CD4-positive, alpha-beta memory T cell (primary cell): ENCODE measurements around the gene ZNF106. TPM values are rescaled to one million over a fixed set of nuclear protein-coding genes. Genes with fewer than 3 reads are reported as not detected.

ENCODE experiments used
- CTCF ChIA-PET: fragments of 350-600 bp; sonication (Branson Sonifier 250); formaldehyde crosslinking; loops from one replicate; lab custom pipeline; 2021; ENCODE audit warnings: inconsistent platforms; ENCODE audit not compliant: partially characterized antibody; lab: Charles Lee
- POLR2A ChIA-PET: fragments of 350-600 bp; sonication (Branson Sonifier 250); formaldehyde crosslinking; loops from one replicate; lab custom pipeline; 2021; ENCODE audit not compliant: partially characterized antibody; lab: Charles Lee
- DNase-seq, 5 donors: peaks; one replicate each; pipeline versions ENCODE4 v3.0.0 to v3.0.0-alpha.2; 2020 to 2022; ENCODE audit warnings: mixed read lengths in 1 of 5
- H3K27ac ChIP-seq: one replicate; pipeline ENCODE4 v1.7.0; 2013; ENCODE audit warnings: low read depth, low read length
- H3K27me3 ChIP-seq: 2 replicates; pipeline ENCODE4 v1.7.0; 2013; ENCODE audit warnings: mild to moderate bottlenecking, low read length, moderate library complexity; ENCODE audit not compliant: insufficient read depth
- H3K36me3 ChIP-seq: 2 replicates; pipeline ENCODE4 v1.7.0; 2013; ENCODE audit warnings: mild to moderate bottlenecking, low read length, moderate library complexity; ENCODE audit not compliant: insufficient read depth
- H3K4me1 ChIP-seq: 2 replicates; pipeline ENCODE4 v1.7.0; 2013; ENCODE audit warnings: mild to moderate bottlenecking, low read length, moderate library complexity; ENCODE audit not compliant: insufficient read depth
- H3K4me3 ChIP-seq, 2 donors: one replicate each; pipeline ENCODE4 v1.7.0; 2013; ENCODE audit warnings: low read length in 2 of 2, mild to moderate bottlenecking in 1 of 2
- H3K9me3 ChIP-seq, 2 donors: one replicate each; pipeline ENCODE4 v1.7.0; 2013; ENCODE audit warnings: low read length in 2 of 2, control low read depth in 1 of 2; ENCODE audit not compliant: control insufficient read depth in 1 of 2
- H3K27ac Mint-ChIP-seq, 7 donors: one replicate each; pipeline ENCODE4 v1.8.0; 2020 to 2021; ENCODE audit warnings: mixed read lengths in 7 of 7, mild to moderate bottlenecking in 6 of 7, inconsistent platforms in 3 of 7, moderate library complexity in 3 of 7
- H3K27me3 Mint-ChIP-seq, 2 donors: one replicate each; pipeline ENCODE4 v1.8.0; 2020 to 2021; ENCODE audit warnings: mixed read lengths in 2 of 2
- H3K36me3 Mint-ChIP-seq, 2 donors: one replicate each; pipeline ENCODE4 v1.8.0; 2020 to 2021; ENCODE audit warnings: mixed read lengths in 2 of 2, inconsistent platforms in 1 of 2, mild to moderate bottlenecking in 1 of 2
- H3K4me1 Mint-ChIP-seq, 4 donors: one replicate each; pipeline ENCODE4 v1.8.0; 2020 to 2021; ENCODE audit warnings: mixed read lengths in 4 of 4, mild to moderate bottlenecking in 1 of 4
- H3K4me3 Mint-ChIP-seq, 8 donors: one replicate each; pipeline ENCODE4 v1.8.0; 2020 to 2021; ENCODE audit warnings: mixed read lengths in 8 of 8, mild to moderate bottlenecking in 7 of 8, moderate library complexity in 6 of 8, inconsistent platforms in 3 of 8
- H3K9me3 Mint-ChIP-seq, 8 donors: one replicate each; pipeline ENCODE4 v1.8.0; 2020 to 2021; ENCODE audit warnings: mixed read lengths in 8 of 8, mild to moderate bottlenecking in 5 of 8, inconsistent platforms in 3 of 8, moderate library complexity in 1 of 8
- intact Hi-C: fragments of 100-400 bp; cut with micrococcal nuclease; formaldehyde crosslinking; loops from one replicate; pipeline ENCODE4 v1.15.1; 2023
- polyA plus RNA-seq, 2 donors: library from polyadenylated mRNA; unstranded; fragments of 300-500 nt; fragmentation: Illumina TruSeq; gene quantifications; one replicate each; pipeline ENCODE4 v1.2.3, GENCODE V29; 2021
- total RNA-seq, 2 experiments: library from RNA; stranded (reverse); gene quantifications; one replicate each; pipeline ENCODE4 v1.2.3, GENCODE V29; 2021

Gene ZNF106
- total and polyA plus RNA-seq, 4 experiments from 2014 or later, result 16.1 to 53.2 (median 44.3) TPM

- H3K4me1 Mint-ChIP-seq, result no peaks in the 10 kb centered on the region
- H3K4me1 ChIP-seq, result no peaks in the 10 kb centered on the region
- H3K4me3 ChIP-seq, result no peak overlapping the region
- H3K36me3 ChIP-seq, result no peaks in the 10 kb centered on the region
- CTCF ChIA-PET, result no interaction called here
- DNase-seq, result no peak
- H3K27me3 Mint-ChIP-seq, result no peaks in the 10 kb centered on the region
- POLR2A ChIA-PET, result no interaction called here
- H3K27ac Mint-ChIP-seq, result no peak overlapping the region
- no peaks in the 10 kb centered on the region for H3K9me3 ChIP-seq
- H3K27me3 ChIP-seq, result no peaks in the 10 kb centered on the region
- H3K27ac ChIP-seq, result no peak overlapping the region
- H3K9me3 Mint-ChIP-seq, result no peaks in the 10 kb centered on the region
- H3K4me3 Mint-ChIP-seq, result no peak overlapping the region
- H3K36me3 Mint-ChIP-seq, result peaks cover 7 to 10% of the 10 kb centered on the region in 2 donors
- intact Hi-C loops, result no loop called here
Observed at GRCh38 chr15:42363942-42364341, 127.0 kb downstream of the ZNF106 start.

- DNase-seq, result no peak
- Histone ChIP-seq H3K4me1 (no peaks in the 10 kb centered on the region), H3K36me3 (no peaks in the 10 kb centered on the region), H3K4me3 (no peak overlapping the region), H3K9me3 (no peaks in the 10 kb centered on the region), H3K27ac (no peak overlapping the region), H3K27me3 (no peaks in the 10 kb centered on the region)
- no peaks in the 10 kb centered on the region for H3K4me1 Mint-ChIP-seq
- no peaks in the 10 kb centered on the region for H3K9me3 Mint-ChIP-seq
- POLR2A ChIA-PET, result no interaction called here
- intact Hi-C loops, result no loop called here
- peaks cover 7 to 10% of the 10 kb centered on the region in 2 donors for H3K36me3 Mint-ChIP-seq
- H3K27ac Mint-ChIP-seq, result no peak overlapping the region
- CTCF ChIA-PET, result no interaction called here
- no peak overlapping the region for H3K4me3 Mint-ChIP-seq
- H3K27me3 Mint-ChIP-seq, result no peaks in the 10 kb centered on the region
Observed at GRCh38 chr15:42363487-42363886, 127.5 kb downstream of the ZNF106 start.

Other genes with a start within 250 kb of the ZNF106 start
- gene GANC, start 217.9 kb downstream of the ZNF106 start, total RNA-seq, result 10 to 100 TPM; 61.7 to 63.4 TPM
- 10 to 100 TPM in 1 of 2 donors, 1 to 10 TPM in 1; 8.9 to 15.4 TPM for gene GANC, start 217.9 kb downstream of the ZNF106 start, polyA plus RNA-seq
- gene TMEM87A, start 217.7 kb downstream of the ZNF106 start, total RNA-seq, result 10 to 100 TPM; 49.9 to 56.6 TPM
- 10 to 100 TPM; 60.7 to 98.0 TPM for gene TMEM87A, start 217.7 kb downstream of the ZNF106 start, polyA plus RNA-seq
- gene CAPN3, start 131.6 kb downstream of the ZNF106 start, total RNA-seq, result 10 to 100 TPM; 20.1 to 25.0 TPM
- 1 to 10 TPM; 1.0 to 1.2 TPM for gene CAPN3, start 131.6 kb downstream of the ZNF106 start, polyA plus RNA-seq
- 10 to 100 TPM; 70.6 to 72.0 TPM for gene SNAP23, start 4.5 kb upstream of the ZNF106 start, total RNA-seq
- 10 to 100 TPM; 81.9 to 92.3 TPM for gene SNAP23, start 4.5 kb upstream of the ZNF106 start, polyA plus RNA-seq
- 10 to 100 TPM; 19.0 to 20.0 TPM for gene LRRC57, start 57.7 kb upstream of the ZNF106 start, total RNA-seq
- gene LRRC57, start 57.7 kb upstream of the ZNF106 start, polyA plus RNA-seq, result 1 to 10 TPM; 6.6 to 9.2 TPM
- 10 to 100 TPM; 16.4 to 20.0 TPM for gene HAUS2, start 57.7 kb upstream of the ZNF106 start, total RNA-seq
- 10 to 100 TPM; 26.4 to 28.2 TPM for gene HAUS2, start 57.7 kb upstream of the ZNF106 start, polyA plus RNA-seq
- 1 to 10 TPM; 4.5 to 6.1 TPM for gene STARD9, start 84.5 kb upstream of the ZNF106 start, total RNA-seq
- gene STARD9, start 84.5 kb upstream of the ZNF106 start, polyA plus RNA-seq, result under 1 TPM in 1 of 2 donors, not detected in 1; 0.49 TPM
- gene CDAN1, start 246.0 kb upstream of the ZNF106 start, total RNA-seq, result 10 to 100 TPM; 35.1 to 36.5 TPM
- 1 to 10 TPM; 5.7 to 9.5 TPM for gene CDAN1, start 246.0 kb upstream of the ZNF106 start, polyA plus RNA-seq